ENCODE results near the gene MME.

DNA sequence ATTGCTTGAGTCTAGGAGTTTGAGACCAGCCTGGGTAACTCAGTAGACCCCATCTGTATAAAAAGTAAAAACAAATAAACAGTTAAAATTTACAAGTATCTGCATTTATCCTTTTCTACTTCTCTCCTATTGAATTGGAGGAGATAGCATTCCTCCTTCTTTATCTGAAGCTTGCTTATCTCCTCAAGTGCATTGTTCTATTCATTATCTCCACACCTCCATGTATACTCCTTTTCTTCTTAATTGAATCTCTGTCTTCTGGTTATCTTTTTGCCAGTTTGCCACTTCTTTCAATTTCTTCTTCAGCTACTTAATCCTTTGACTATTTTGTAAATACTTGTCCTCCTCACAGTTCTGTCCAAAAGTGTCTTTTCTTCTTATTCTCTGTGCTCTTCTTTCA is 124.7 kb downstream of the MME start:
- TF ChIP-seq GATA3 (IDR thresholded peaks at IDR 0.05; ENCODE audit: low read depth, low read length) (no peak), GATA2 (IDR thresholded peaks at IDR 0.05; ENCODE audit: low read depth, low read length) (no peak)

All from SH-SY5Y (cell line).